Measurements from ENCODE around the gene WASF2. TPM values are rescaled to one million over a fixed set of nuclear protein-coding genes. Genes with fewer than 3 reads are reported as not detected.
A peak's percentile ranks its signal among the peaks of the same experiment; 100 is the strongest.

WASF2 gene
- total and polyA plus RNA-seq, 11 donors = 14.2 to 103 (median 47.9) TPM

GRCh38 chr1:27521336-27521831, 31.4 kb upstream of the WASF2 start:
- H3K4me1 ChIP-seq = peaks cover 15 to 99% (median 78%) of the 10 kb centered on the region in 12 donors
- no peaks in the 10 kb centered on the region for H3K9me3 ChIP-seq
- TF ChIP-seq POLR2A (IDR thresholded peaks at IDR 0.05) (no peak), CTCF (IDR thresholded peaks at IDR 0.05) (no peak)
- H3K27me3 ChIP-seq = no peaks in the 10 kb centered on the region
- ATAC-seq (peak in 3 of 4 donors; percentile 12 to 18 (median 12)), DNase-seq (peak; percentile 53 to 80 (median 58))
- peak overlapping the region in 4 of 12 donors; percentile 1 to 42 (median 12) for H3K4me3 ChIP-seq
- 20 to 37% (median 30%) methylated on average over 7 to 20 of the region's 20 CpGs for WGBS, 4 donors
- peak overlapping the region; percentile 28 to 96 (median 73) for H3K27ac ChIP-seq
- intact Hi-C loops (cut with DNase I) = loop anchor here in 3 of 10 donors (10.0 kb wide), 2 partner anchors 83 to 117 kb away; partner anchors contain the start of gene AHDC1 (in 2 of the 3)
- no peaks in the 10 kb centered on the region for H3K36me3 ChIP-seq

GRCh38 chr1:27520651-27521050, 30.7 kb upstream of the WASF2 start:
- Histone ChIP-seq H3K27me3 (no peaks in the 10 kb centered on the region), H3K27ac (peak overlapping the region; percentile 28 to 96 (median 73)), H3K9me3 (no peaks in the 10 kb centered on the region), H3K4me1 (peaks cover 12 to 98% (median 72%) of the 10 kb centered on the region in 12 donors), H3K36me3 (no peaks in the 10 kb centered on the region), H3K4me3 (no peak overlapping the region)
- TF ChIP-seq CTCF (IDR thresholded peaks at IDR 0.05) (no peak), POLR2A (IDR thresholded peaks at IDR 0.05) (no peak)
- intact Hi-C loops (cut with DNase I) = loop anchor here in 3 of 10 donors (10.0 kb wide), 2 partner anchors 84 to 116 kb away; partner anchors contain the start of gene AHDC1 (in 2 of the 3)
- peak in 1 of 4 donors; percentile 5 for ATAC-seq
- WGBS, 4 donors = 52 to 68% (median 57%) methylated on average over 3 to 4 of the region's 4 CpGs
- DNase-seq = peak in 1 of 5 donors; percentile 58

- Histone ChIP-seq H3K9me3 (no peaks in the 10 kb centered on the region), H3K4me1 (peaks cover 8 to 89% (median 62%) of the 10 kb centered on the region in 12 donors), H3K4me3 (peak overlapping the region in 2 of 12 donors; percentile 21 to 22), H3K27me3 (no peaks in the 10 kb centered on the region), H3K36me3 (no peaks in the 10 kb centered on the region), H3K27ac (peak overlapping the region in 11 of 12 donors; percentile 61 to 96 (median 73))
- DNase-seq (peak in 4 of 5 donors; percentile 58 to 81 (median 70)), ATAC-seq (peak; percentile 23 to 61 (median 56))
- 48 to 72% (median 61%) methylated on average over 20 to 24 of the region's 24 CpGs for WGBS, 4 donors
- TF ChIP-seq POLR2A (IDR thresholded peaks at IDR 0.05) = no peak
- intact Hi-C loops (cut with DNase I) = loop anchor here in 4 of 10 donors (10.0 kb wide), 3 partner anchors 85 to 145 kb away; partner anchors contain the start of gene AHDC1 (in 2 of the 4)
These were observed 29.6 kb upstream of the WASF2 start for GRCh38 chr1:27519331-27520258.

DNA sequence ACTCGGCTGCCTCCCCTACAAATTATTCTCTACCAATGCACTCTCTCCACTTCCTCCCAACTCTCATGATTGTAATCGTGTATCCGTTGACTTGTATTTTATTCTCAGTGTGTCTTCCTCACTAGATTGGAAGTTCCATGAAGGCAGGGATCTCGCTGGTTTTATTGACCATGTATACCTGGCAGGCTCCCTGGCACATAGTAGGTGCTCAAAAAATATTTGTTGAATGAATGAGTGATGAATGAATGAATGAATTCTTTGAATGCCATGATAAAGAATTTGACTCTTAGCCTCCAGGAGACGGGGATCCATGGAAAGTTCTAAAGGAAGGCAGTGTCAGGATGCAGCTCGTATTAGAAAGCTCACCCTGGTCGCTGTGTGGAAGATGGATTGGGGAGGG, 28.8 kb upstream of the WASF2 start:
- DNase-seq (no peak), ATAC-seq (no peak)
- WGBS, 4 donors = 89 to 93% (median 91%) methylated on average over 7 of the region's 7 CpGs
- no peaks in the 10 kb centered on the region for H3K36me3 ChIP-seq
- TF ChIP-seq CTCF (IDR thresholded peaks at IDR 0.05) = no peak
- TF ChIP-seq POLR2A (IDR thresholded peaks at IDR 0.05) = no peak
- H3K9me3 ChIP-seq = no peaks in the 10 kb centered on the region
- H3K27me3 ChIP-seq = no peaks in the 10 kb centered on the region
- H3K27ac ChIP-seq = peak overlapping the region in 10 of 12 donors; percentile 52 to 96 (median 74)
- intact Hi-C loops (cut with DNase I) = loop anchor here in 1 of 10 donors (10.0 kb wide), 1 partner anchor 146 kb away; no protein-coding TSS in a partner anchor
- H3K4me1 ChIP-seq = peaks cover 11 to 89% (median 62%) of the 10 kb centered on the region in 12 donors
- no peak overlapping the region for H3K4me3 ChIP-seq
